ENCODE measurements around the gene FXYD7. TPM values are rescaled to one million over a fixed set of nuclear protein-coding genes. Genes with fewer than 3 reads are reported as not detected.

Gene FXYD7
- total and polyA plus RNA-seq, 9 of the 15 experiments (the other 6 are each of a cell fraction or from before 2014, with no cell fraction given), result 0.10 to 0.80 (median 0.31) TPM; not detected in 3

DNA sequence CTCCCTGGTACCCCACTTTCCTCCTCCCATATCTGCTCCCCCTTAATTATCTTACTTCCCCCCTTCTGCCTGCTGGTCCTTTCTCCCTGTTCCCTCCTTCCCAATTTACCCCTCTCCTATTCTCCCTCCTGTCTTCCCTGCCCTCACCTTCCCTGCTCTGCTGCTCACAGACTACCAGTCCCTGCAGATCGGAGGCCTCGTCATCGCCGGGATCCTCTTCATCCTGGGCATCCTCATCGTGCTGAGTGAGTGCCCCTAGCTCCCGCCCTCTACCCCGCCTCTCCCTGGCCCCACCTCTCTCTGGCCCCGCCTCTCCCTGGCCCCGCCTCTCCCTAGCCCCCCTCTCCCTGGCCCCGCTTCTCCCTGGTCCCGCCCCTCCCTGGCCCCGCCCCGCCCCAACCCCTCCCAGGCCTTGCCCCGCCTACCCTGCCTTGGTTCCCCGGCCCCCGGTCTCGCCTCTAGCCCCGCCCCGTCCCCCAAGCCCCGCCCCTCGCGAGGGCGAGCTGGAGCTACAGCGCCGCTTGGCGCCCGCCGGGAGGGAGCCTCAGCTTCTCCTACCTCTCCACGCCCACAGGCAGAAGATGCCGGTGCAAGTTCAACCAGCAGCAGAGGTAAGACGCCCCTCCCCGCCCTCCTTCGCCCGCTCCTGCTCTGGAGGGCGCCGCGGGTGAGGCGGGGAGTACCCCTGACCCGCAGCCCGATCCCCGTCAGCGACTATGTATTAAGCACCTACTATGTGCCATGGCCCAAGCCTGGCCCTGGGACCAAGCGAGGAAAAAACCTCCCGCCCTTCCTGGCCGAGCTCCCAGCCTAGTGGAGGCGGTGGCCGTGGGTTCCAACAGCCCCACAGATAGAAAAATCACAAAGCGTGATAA lies 1.9 kb upstream of the FXYD7 start (continued):
- TF ChIP-seq, protein P1, sequence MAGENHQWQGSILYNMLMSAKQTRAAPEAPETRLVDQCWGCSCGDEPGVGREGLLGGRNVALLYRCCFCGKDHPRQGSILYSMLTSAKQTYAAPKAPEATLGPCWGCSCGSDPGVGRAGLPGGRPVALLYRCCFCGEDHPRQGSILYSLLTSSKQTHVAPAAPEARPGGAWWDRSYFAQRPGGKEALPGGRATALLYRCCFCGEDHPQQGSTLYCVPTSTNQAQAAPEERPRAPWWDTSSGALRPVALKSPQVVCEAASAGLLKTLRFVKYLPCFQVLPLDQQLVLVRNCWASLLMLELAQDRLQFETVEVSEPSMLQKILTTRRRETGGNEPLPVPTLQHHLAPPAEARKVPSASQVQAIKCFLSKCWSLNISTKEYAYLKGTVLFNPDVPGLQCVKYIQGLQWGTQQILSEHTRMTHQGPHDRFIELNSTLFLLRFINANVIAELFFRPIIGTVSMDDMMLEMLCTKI (IDR thresholded peaks at IDR 0.05; ENCODE audit: partially characterized antibody), result no peak
- TF ChIP-seq ZNF12 (CRISPR knock-in tag; IDR thresholded peaks at IDR 0.05), result no peak
- TF ChIP-seq CC2D1A (IDR thresholded peaks at IDR 0.05), result no peak
- TF ChIP-seq, protein P2, sequence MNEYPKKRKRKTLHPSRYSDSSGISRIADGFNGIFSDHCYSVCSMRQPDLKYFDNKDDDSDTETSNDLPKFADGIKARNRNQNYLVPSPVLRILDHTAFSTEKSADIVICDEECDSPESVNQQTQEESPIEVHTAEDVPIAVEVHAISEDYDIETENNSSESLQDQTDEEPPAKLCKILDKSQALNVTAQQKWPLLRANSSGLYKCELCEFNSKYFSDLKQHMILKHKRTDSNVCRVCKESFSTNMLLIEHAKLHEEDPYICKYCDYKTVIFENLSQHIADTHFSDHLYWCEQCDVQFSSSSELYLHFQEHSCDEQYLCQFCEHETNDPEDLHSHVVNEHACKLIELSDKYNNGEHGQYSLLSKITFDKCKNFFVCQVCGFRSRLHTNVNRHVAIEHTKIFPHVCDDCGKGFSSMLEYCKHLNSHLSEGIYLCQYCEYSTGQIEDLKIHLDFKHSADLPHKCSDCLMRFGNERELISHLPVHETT (CRISPR knock-in tag; conservative IDR thresholded peaks at IDR 0.05 in 1 of 2, IDR thresholded peaks at IDR 0.05 in 1 of 2), result no peak
- TF ChIP-seq ZNF668 (CRISPR knock-in tag; IDR thresholded peaks at IDR 0.05), result no peak
- no peak for TF ChIP-seq SOX6 (IDR thresholded peaks at IDR 0.05)
- no peak for TF ChIP-seq MXI1 (IDR thresholded peaks at IDR 0.05; ENCODE audit: low read depth, low read length)
- TF ChIP-seq ESRRB (CRISPR knock-in tag; IDR thresholded peaks at IDR 0.05; ENCODE audit: borderline replicate concordance), result no peak
- TF ChIP-seq ZNF24 (IDR thresholded peaks at IDR 0.05), result no peak
- no peak for TF ChIP-seq RNF219 (CRISPR knock-in tag; IDR thresholded peaks at IDR 0.05)
- TF ChIP-seq ZBED1 (IDR thresholded peaks at IDR 0.05), result no peak
- TF ChIP-seq POLR2A (conservative IDR thresholded peaks at IDR 0.05), result no peak
- no peak for TF ChIP-seq PTRF (tag; IDR thresholded peaks at IDR 0.05)
- no peak for TF ChIP-seq ILK (tag; IDR thresholded peaks at IDR 0.05; ENCODE audit: borderline replicate concordance, low read depth)
- TF ChIP-seq NCOA1 (IDR thresholded peaks at IDR 0.05; ENCODE audit: low read depth), result 0 out of 2 replicates have a peak, but pooled peaks have one; percentile 39
- no peak for TF ChIP-seq SIN3B (IDR thresholded peaks at IDR 0.05; ENCODE audit: low read depth)
- no peak for TF ChIP-seq SIN3A (IDR thresholded peaks at IDR 0.05; ENCODE audit: borderline replicate concordance in 2 of 2, control insufficient read depth in 1 of 2, low read depth in 2 of 2, low read length in 2 of 2)
- no peak for TF ChIP-seq FOXK2 (conservative IDR thresholded peaks at IDR 0.05 in 1 of 2, IDR thresholded peaks at IDR 0.05 in 1 of 2; ENCODE audit: low read depth in 2 of 2)
- TF ChIP-seq E4F1 (CRISPR knock-in tag; IDR thresholded peaks at IDR 0.05; ENCODE audit: borderline replicate concordance), result no peak
- TF ChIP-seq SMC3 (conservative IDR thresholded peaks at IDR 0.05; ENCODE audit: insufficient read depth, low read depth, low read length), result peak; percentile 44; the same call in 1 of the 2 replicates
- TF ChIP-seq CHCHD3 (CRISPR knock-in tag; IDR thresholded peaks at IDR 0.05), result no peak
- no peak for TF ChIP-seq ATF7 (IDR thresholded peaks at IDR 0.05)
